PC-3 (cell line): ENCODE data around the gene RTKN2. TPM values are rescaled to one million over a fixed set of nuclear protein-coding genes. Genes with fewer than 3 reads are reported as not detected.

Experiments
- ATAC-seq: fragments of 200-7000 bp; cut with Tn5 transposase; 2 replicates; pipeline ENCODE4 v1.9.1; 2020; ENCODE audit warnings: mild to moderate bottlenecking, moderate library complexity
- BruUV-seq: library from RNA; stranded (reverse); fragments of 400-500 nt; replicated peaks from 2 replicates; lab custom pipeline; 2021; lab: Mats Ljungman, UMichigan
- CTCF ChIA-PET: fragments of 300-600 bp; sonication (Branson Sonifier 250); formaldehyde crosslinking; loops from one replicate; lab custom pipeline; 2022; ENCODE audit warnings: antibody characterized with exemption; lab: Charles Lee
- POLR2A ChIA-PET: fragments of 300-600 bp; sonication (Branson Sonifier 250); formaldehyde crosslinking; loops from one replicate; lab custom pipeline; 2022; ENCODE audit warnings: antibody characterized with exemption; ENCODE audit not compliant: unreplicated experiment; lab: Charles Lee
- DNase-seq: peaks from one replicate; pipeline ENCODE4 v3.0.0-alpha.2; 2015
- H2AFZ ChIP-seq: fragments of 300-600 bp; sonication (generic); 2 replicates; pipeline ENCODE4 v1.6.0; 2016; ENCODE audit warnings: antibody characterized with exemption, low read length
- H3F3A ChIP-seq: fragments of 300-600 bp; sonication (generic); one replicate; pipeline ENCODE4 v1.6.0; 2017; ENCODE audit warnings: antibody characterized with exemption, low read length, control low read depth, mild to moderate bottlenecking; ENCODE audit not compliant: unreplicated experiment
- H3K27ac ChIP-seq: fragments of 300-600 bp; sonication (generic); 2 replicates; pipeline ENCODE4 v1.5.1; 2016; ENCODE audit warnings: mild to moderate bottlenecking, low read length
- H3K27me3 ChIP-seq: fragments of 300-600 bp; sonication (generic); 2 replicates; pipeline ENCODE4 v1.6.1; 2016; ENCODE audit warnings: low read length, mixed read lengths
- H3K36me3 ChIP-seq: fragments of 300-600 bp; sonication (generic); 2 replicates; pipeline ENCODE4 v1.6.1; 2016; ENCODE audit warnings: low read depth, mixed run types, low read length, mixed read lengths
- H3K4me1 ChIP-seq: fragments of 300-600 bp; sonication (generic); 2 replicates; pipeline ENCODE4 v1.5.1; 2016; ENCODE audit warnings: low read length; ENCODE audit not compliant: insufficient read depth
- H3K4me2 ChIP-seq: fragments of 300-600 bp; sonication (generic); 2 replicates; pipeline ENCODE4 v1.6.0; 2016; ENCODE audit warnings: low read length
- H3K4me3 ChIP-seq: fragments of 300-600 bp; sonication (generic); 2 replicates; pipeline ENCODE4 v1.5.1; 2016; ENCODE audit warnings: mild to moderate bottlenecking, low read length, mixed read lengths
- H3K79me2 ChIP-seq: fragments of 300-600 bp; sonication (generic); 2 replicates; pipeline ENCODE4 v1.6.1; 2017; ENCODE audit warnings: low read length, mixed read lengths
- H3K9ac ChIP-seq: fragments of 300-600 bp; sonication (generic); 2 replicates; pipeline ENCODE4 v1.6.0; 2016; ENCODE audit warnings: mild to moderate bottlenecking, low read length
- H3K9me2 ChIP-seq: fragments of 300-600 bp; sonication (generic); replicated peaks from 2 replicates; pipeline ENCODE4 v1.6.1; 2016; ENCODE audit warnings: mixed run types, low read length, mixed read lengths
- H3K9me3 ChIP-seq: fragments of 300-600 bp; sonication (generic); 2 replicates; pipeline ENCODE4 v1.6.1; 2016; ENCODE audit warnings: low read length, mixed read lengths
- H4K20me1 ChIP-seq: fragments of 300-600 bp; sonication (generic); 2 replicates; pipeline ENCODE4 v1.6.1; 2016; ENCODE audit warnings: low read length, mixed read lengths
- EZH2 ChIP-seq: fragments of 300-600 bp; sonication (generic); IDR thresholded peaks from one replicate; pipeline ENCODE4 v1.6.1; 2017; ENCODE audit warnings: antibody characterized with exemption, mild to moderate bottlenecking, low read length; ENCODE audit not compliant: unreplicated experiment
- EZH2phosphoT487 ChIP-seq: fragments of 300-600 bp; sonication (generic); IDR thresholded peaks from 2 replicates; pipeline ENCODE4 v1.6.1; 2018; ENCODE audit warnings: mild to moderate bottlenecking, antibody characterized with exemption, low read length, borderline replicate concordance
- intact Hi-C: fragments of 100-400 bp; cut with micrococcal nuclease; formaldehyde crosslinking; loops from 2 replicates; pipeline ENCODE4 v1.9.0; 2023
- total RNA-seq: library from RNA; depleted of rRNA; stranded (reverse); fragments of >200 nt; gene quantifications from 2 replicates; pipeline ENCODE4 v1.2.3, GENCODE V29; 2014
- TF ChIP-seq, protein P1 (sequence below): fragments of 300-600 bp; sonication (generic); conservative IDR thresholded peaks from 2 replicates; pipeline ENCODE4 v1.5.1; 2017; ENCODE audit warnings: antibody characterized with exemption, low read depth, mild to moderate bottlenecking, low read length

The RTKN2 gene
- total RNA-seq, 1 experiment from 2014 or later, result 26.6 TPM

DNA sequence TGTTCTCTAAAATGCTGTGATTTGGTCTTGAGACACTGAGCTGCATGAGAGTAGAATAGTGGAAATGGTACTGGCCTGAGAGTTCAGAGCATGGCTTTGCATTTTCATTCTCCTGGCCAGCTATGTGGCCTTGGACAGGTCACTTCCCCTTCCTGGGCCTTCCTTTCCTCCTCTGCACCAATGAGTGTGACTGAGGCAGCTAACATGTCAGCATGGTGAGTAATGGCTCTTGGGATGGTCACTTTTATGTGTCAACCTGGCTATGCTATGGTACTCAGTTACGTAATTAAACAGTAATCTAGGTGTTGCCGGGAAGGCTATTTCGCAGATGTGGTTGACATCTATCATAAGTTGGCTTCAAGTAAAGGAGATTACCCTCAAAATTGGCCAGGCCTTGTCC, 109.3 kb downstream of the RTKN2 start:
- Histone ChIP-seq H3K4me2 (no peak overlapping the region), H3K27me3 (no peaks in the 10 kb centered on the region), H3K27ac (no peak overlapping the region), H3K36me3 (no peaks in the 10 kb centered on the region), H3K79me2 (no peaks in the 10 kb centered on the region), H3K4me3 (no peak overlapping the region), H3K9me2 (no peaks in the 10 kb centered on the region), H2AFZ (no peak overlapping the region), H3F3A (no peaks in the 10 kb centered on the region), H3K9me3 (no peaks in the 10 kb centered on the region), H3K4me1 (no peaks in the 10 kb centered on the region), H4K20me1 (no peaks in the 10 kb centered on the region), H3K9ac (no peak overlapping the region)
- ATAC-seq, result peak; percentile 35; the same call in 1 of the 2 replicates
- BruUV-seq, result no TSS peak
- intact Hi-C loops, result no loop called here
- DNase-seq, result peak; percentile 55
- CTCF ChIA-PET, result no interaction called here
- TF ChIP-seq EZH2phosphoT487 (no peak), EZH2 (no peak)
- TF ChIP-seq, protein P1, sequence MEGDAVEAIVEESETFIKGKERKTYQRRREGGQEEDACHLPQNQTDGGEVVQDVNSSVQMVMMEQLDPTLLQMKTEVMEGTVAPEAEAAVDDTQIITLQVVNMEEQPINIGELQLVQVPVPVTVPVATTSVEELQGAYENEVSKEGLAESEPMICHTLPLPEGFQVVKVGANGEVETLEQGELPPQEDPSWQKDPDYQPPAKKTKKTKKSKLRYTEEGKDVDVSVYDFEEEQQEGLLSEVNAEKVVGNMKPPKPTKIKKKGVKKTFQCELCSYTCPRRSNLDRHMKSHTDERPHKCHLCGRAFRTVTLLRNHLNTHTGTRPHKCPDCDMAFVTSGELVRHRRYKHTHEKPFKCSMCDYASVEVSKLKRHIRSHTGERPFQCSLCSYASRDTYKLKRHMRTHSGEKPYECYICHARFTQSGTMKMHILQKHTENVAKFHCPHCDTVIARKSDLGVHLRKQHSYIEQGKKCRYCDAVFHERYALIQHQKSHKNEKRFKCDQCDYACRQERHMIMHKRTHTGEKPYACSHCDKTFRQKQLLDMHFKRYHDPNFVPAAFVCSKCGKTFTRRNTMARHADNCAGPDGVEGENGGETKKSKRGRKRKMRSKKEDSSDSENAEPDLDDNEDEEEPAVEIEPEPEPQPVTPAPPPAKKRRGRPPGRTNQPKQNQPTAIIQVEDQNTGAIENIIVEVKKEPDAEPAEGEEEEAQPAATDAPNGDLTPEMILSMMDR, result no peak
- POLR2A ChIA-PET, result no interaction called here

DNA sequence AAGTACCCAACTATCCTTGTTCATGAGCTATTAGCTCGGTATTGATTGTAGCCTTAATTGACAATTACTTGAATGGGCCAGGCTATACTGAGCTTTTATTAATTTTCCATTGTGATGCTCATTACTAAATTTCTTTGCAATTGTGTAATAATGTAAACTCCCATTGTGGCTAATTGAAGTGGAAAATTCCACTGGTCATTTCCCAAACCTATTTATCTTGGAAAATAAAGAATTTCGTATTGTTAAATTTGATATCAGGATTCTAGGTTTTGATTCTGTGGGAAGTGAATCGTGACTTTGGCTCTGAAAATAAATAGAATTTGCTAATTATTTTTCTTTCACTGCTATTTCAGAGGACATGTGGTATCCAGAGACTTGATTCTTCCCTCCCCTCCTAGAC, 111.0 kb downstream of the RTKN2 start:
- H3K9me3 ChIP-seq, result no peaks in the 10 kb centered on the region
- peaks cover 12% of the 10 kb centered on the region for H3K4me1 ChIP-seq
- H2AFZ ChIP-seq, result no peak overlapping the region
- H4K20me1 ChIP-seq, result no peaks in the 10 kb centered on the region
- ChIA-PET CTCF (no interaction called here), POLR2A (no interaction called here)
- no peak overlapping the region for H3K4me3 ChIP-seq
- TF ChIP-seq EZH2phosphoT487 (no peak), EZH2 (no peak)
- TF ChIP-seq, protein P1, result no peak
- no peak overlapping the region for H3K4me2 ChIP-seq
- no peaks in the 10 kb centered on the region for H3K27me3 ChIP-seq
- peaks cover 4% of the 10 kb centered on the region for H3F3A ChIP-seq
- intact Hi-C loops, result no loop called here
- no peak overlapping the region for H3K27ac ChIP-seq
- H3K36me3 ChIP-seq, result no peaks in the 10 kb centered on the region
- BruUV-seq, result no TSS peak
- H3K79me2 ChIP-seq, result no peaks in the 10 kb centered on the region
- no peak for DNase-seq
- no peaks in the 10 kb centered on the region for H3K9me2 ChIP-seq
- no peak for ATAC-seq
- H3K9ac ChIP-seq, result no peak overlapping the region

DNA sequence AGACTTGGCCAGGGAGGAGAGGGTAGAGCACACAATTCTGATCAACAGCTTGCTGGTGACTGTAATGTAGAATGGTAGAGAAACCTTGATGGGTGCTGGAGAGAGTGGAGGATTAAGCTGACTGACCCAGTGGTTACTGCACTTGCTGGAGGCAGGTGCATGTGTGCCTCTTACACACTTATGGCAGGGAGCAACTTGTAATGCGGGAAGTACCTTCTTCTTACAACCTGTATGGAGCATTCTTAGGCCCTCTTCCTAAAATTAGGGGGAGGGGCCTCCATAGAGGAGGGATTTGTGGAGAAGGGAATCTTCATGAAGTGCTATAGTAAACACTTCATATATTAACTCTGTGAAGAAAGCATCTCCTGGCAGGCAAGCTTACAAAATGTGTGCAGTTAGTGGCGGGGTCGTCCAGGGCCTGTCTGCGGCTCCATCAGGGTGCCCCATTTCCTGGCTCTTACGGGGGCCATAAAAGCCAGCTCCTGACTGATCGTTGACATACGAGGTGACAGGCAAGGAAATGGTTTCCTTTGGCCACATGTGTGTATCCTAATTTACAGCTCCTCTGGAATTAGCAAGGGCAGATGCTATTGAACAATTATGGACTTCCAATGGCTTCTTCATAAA, 113.5 kb downstream of the RTKN2 start:
- H3K27ac ChIP-seq, result no peak overlapping the region
- ChIA-PET POLR2A (no interaction called here), CTCF (interaction anchor here (0.6 kb wide), 1 partner anchor 46 kb away, joined by 3 read pairs; no protein-coding TSS in a partner anchor)
- no peaks in the 10 kb centered on the region for H3K9me3 ChIP-seq
- no peaks in the 10 kb centered on the region for H3K36me3 ChIP-seq
- H3K9ac ChIP-seq, result no peak overlapping the region
- H3F3A ChIP-seq, result peaks cover 5% of the 10 kb centered on the region
- H3K79me2 ChIP-seq, result no peaks in the 10 kb centered on the region
- ATAC-seq (no peak), DNase-seq (no peak)
- H3K9me2 ChIP-seq, result no peaks in the 10 kb centered on the region
- H3K4me1 ChIP-seq, result peaks cover 18% of the 10 kb centered on the region
- H3K4me2 ChIP-seq, result no peak overlapping the region
- H3K27me3 ChIP-seq, result no peaks in the 10 kb centered on the region
- TF ChIP-seq, protein P1, result no peak
- no peak for TF ChIP-seq EZH2
- no peak for TF ChIP-seq EZH2phosphoT487
- H2AFZ ChIP-seq, result no peak overlapping the region
- no peaks in the 10 kb centered on the region for H4K20me1 ChIP-seq
- no peak overlapping the region for H3K4me3 ChIP-seq
- BruUV-seq, result no TSS peak
- intact Hi-C loops, result no loop called here
